ENCODE data around the gene DCUN1D3.

The DCUN1D3 gene

DNA sequence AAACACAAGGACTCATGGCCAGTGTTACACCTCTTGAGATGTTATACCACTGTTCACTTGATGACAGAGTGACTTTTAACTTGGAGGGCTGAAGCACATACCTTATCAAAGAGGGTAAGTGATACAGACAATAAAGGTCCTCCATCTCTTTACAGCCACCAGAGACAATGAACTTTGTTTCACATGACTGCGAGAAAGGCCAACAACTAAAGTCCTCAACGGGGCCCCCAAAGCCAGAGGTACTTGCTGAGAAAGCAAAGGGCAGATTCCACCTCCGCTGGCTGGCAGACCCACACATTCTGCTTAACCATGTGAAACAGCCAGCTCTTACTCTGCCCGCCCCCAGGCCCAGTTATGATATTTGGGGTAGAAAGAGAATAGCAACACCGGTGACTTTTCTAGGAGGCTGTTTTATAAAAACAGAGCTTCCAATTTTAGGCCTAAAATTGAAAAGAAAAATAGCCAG lies 21.4 kb downstream of the DCUN1D3 start:
- no peaks in the 10 kb centered on the region for H3K27me3 ChIP-seq (ENCODE audit: control insufficient read depth, insufficient read depth, low read length)
- H3K36me3 ChIP-seq (ENCODE audit: control insufficient read depth, insufficient read depth, low read length): no peaks in the 10 kb centered on the region
- H3K27ac ChIP-seq (ENCODE audit: low read depth, low read length): no peak overlapping the region
- H3K4me1 ChIP-seq (ENCODE audit: control insufficient read depth, insufficient read depth, low read length): peaks cover 21% of the 10 kb centered on the region
- no peak overlapping the region for H3K9ac ChIP-seq (ENCODE audit: low read length)
- H3K4me3 ChIP-seq (ENCODE audit: low read length): no peak overlapping the region

DNA sequence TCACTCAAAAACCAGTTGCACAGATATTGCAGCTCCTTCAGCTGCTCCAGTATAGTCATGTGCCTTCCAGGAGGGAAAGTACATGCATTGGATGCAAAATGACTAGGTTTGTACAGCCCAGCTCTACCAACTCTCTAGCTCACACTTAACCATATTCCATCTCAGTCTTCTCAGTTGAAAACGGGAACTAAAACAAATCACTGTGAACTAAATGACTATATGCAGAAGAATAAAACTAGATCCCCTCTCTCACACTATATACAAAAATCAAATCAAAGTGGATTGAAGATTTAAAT lies 24.9 kb downstream of the DCUN1D3 start:
- no peak overlapping the region for H3K4me3 ChIP-seq (ENCODE audit: low read length)
- no peak overlapping the region for H3K27ac ChIP-seq (ENCODE audit: low read depth, low read length)
- H3K27me3 ChIP-seq (ENCODE audit: control insufficient read depth, insufficient read depth, low read length): no peaks in the 10 kb centered on the region
- no peak overlapping the region for H3K9ac ChIP-seq (ENCODE audit: low read length)
- H3K4me1 ChIP-seq (ENCODE audit: control insufficient read depth, insufficient read depth, low read length): peaks cover 20% of the 10 kb centered on the region
- H3K36me3 ChIP-seq (ENCODE audit: control insufficient read depth, insufficient read depth, low read length): no peaks in the 10 kb centered on the region

- H3K27ac ChIP-seq (ENCODE audit: low read depth, low read length): no peak overlapping the region
- H3K4me1 ChIP-seq (ENCODE audit: control insufficient read depth, insufficient read depth, low read length): peaks cover 15% of the 10 kb centered on the region
- H3K4me3 ChIP-seq (ENCODE audit: low read length): no peak overlapping the region
- no peak overlapping the region for H3K9ac ChIP-seq (ENCODE audit: low read length)
- no peaks in the 10 kb centered on the region for H3K27me3 ChIP-seq (ENCODE audit: control insufficient read depth, insufficient read depth, low read length)
- no peaks in the 10 kb centered on the region for H3K36me3 ChIP-seq (ENCODE audit: control insufficient read depth, insufficient read depth, low read length)
These were observed 26.0 kb downstream of the DCUN1D3 start for GRCh38 chr16:20874088-20874581.

- H3K36me3 ChIP-seq (ENCODE audit: control insufficient read depth, insufficient read depth, low read length): no peaks in the 10 kb centered on the region
- H3K4me1 ChIP-seq (ENCODE audit: control insufficient read depth, insufficient read depth, low read length): peaks cover 21% of the 10 kb centered on the region
- H3K4me3 ChIP-seq (ENCODE audit: low read length): no peak overlapping the region
- no peak overlapping the region for H3K9ac ChIP-seq (ENCODE audit: low read length)
- H3K27ac ChIP-seq (ENCODE audit: low read depth, low read length): no peak overlapping the region
- H3K27me3 ChIP-seq (ENCODE audit: control insufficient read depth, insufficient read depth, low read length): no peaks in the 10 kb centered on the region
These were observed 26.8 kb downstream of the DCUN1D3 start for GRCh38 chr16:20873331-20873730.

DNA sequence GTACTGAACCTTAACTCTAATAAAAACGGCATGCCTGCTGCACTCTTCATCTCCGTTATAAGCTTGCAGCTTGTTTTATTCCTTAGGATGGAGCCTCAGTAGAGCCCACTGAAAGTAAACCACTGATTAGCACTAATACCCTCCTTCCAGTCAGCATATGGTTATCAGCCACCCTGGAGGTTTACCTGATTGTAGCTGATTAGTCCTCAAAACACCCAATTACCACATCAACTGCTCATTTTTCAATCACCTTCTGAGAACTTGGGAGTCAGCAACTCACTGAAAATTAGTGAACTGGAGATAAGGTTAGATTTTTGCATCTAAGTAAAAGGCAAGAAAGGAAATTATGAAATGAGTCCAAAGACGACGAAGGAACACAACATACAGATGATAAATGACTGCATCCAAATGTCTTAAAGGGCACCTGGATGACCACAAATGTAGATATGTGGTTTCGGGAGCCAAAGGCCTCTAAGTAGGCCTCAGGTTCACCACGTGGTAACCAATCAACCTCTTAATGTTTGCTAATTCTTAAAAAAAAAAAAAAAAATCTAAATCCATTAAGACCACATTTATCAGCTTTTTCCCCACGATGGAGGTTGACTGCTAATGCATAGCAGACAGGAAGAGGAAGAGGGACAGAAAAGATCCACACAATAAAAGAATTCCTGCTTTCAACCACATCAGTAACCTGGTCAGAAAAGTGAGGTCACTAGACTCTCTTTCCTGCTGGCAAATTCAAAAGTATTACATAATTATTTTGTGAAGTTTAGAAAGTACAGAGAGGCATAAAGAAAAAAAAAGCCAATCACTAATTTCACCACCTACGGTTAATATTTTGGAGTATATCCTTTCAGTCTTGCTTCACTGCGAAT lies 28.0 kb downstream of the DCUN1D3 start:
- H3K27ac ChIP-seq (ENCODE audit: low read depth, low read length): no peak overlapping the region
- H3K27me3 ChIP-seq (ENCODE audit: control insufficient read depth, insufficient read depth, low read length): no peaks in the 10 kb centered on the region
- peaks cover 32% of the 10 kb centered on the region for H3K4me1 ChIP-seq (ENCODE audit: control insufficient read depth, insufficient read depth, low read length)

DNA sequence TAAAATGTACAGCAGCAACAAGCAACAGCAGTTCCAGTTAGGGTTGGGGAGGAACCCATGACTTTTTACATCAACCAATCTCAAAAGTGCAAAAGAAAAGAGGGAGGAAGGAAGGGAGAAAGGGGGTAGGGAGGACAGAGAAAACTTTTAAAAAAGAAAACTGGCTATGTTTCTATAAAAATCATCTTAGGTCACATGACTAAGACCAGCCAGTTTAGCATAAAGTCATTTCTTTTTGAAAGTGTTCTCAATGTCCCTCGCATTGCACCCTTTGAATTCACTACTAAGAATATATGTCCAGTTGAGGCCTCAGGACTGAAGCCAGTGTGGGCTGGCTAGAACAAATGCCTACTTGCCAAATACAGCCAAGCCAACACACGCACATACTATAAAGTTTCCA lies 28.9 kb downstream of the DCUN1D3 start:
- Histone ChIP-seq H3K27ac (ENCODE audit: low read depth, low read length) (no peak overlapping the region), H3K9ac (ENCODE audit: low read length) (no peak overlapping the region), H3K36me3 (ENCODE audit: control insufficient read depth, insufficient read depth, low read length) (no peaks in the 10 kb centered on the region), H3K4me3 (ENCODE audit: low read length) (no peak overlapping the region), H3K27me3 (ENCODE audit: control insufficient read depth, insufficient read depth, low read length) (no peaks in the 10 kb centered on the region), H3K4me1 (ENCODE audit: control insufficient read depth, insufficient read depth, low read length) (peaks cover 42% of the 10 kb centered on the region)

More for the DNA sequence above, 28.0 kb downstream of the DCUN1D3 start:
- no peaks in the 10 kb centered on the region for H3K36me3 ChIP-seq (ENCODE audit: control insufficient read depth, insufficient read depth, low read length)
- no peak overlapping the region for H3K4me3 ChIP-seq (ENCODE audit: low read length)
- no peak overlapping the region for H3K9ac ChIP-seq (ENCODE audit: low read length)

- Histone ChIP-seq H3K4me1 (ENCODE audit: control insufficient read depth, insufficient read depth, low read length) (peaks cover 51% of the 10 kb centered on the region), H3K4me3 (ENCODE audit: low read length) (no peak overlapping the region), H3K27ac (ENCODE audit: low read depth, low read length) (no peak overlapping the region), H3K36me3 (ENCODE audit: control insufficient read depth, insufficient read depth, low read length) (no peaks in the 10 kb centered on the region), H3K9ac (ENCODE audit: low read length) (no peak overlapping the region), H3K27me3 (ENCODE audit: control insufficient read depth, insufficient read depth, low read length) (no peaks in the 10 kb centered on the region)
These were observed 29.9 kb downstream of the DCUN1D3 start for GRCh38 chr16:20870122-20870820.

- no peaks in the 10 kb centered on the region for H3K36me3 ChIP-seq (ENCODE audit: control insufficient read depth, insufficient read depth, low read length)
These were observed 31.3 kb downstream of the DCUN1D3 start for GRCh38 chr16:20868890-20869289.

DNA sequence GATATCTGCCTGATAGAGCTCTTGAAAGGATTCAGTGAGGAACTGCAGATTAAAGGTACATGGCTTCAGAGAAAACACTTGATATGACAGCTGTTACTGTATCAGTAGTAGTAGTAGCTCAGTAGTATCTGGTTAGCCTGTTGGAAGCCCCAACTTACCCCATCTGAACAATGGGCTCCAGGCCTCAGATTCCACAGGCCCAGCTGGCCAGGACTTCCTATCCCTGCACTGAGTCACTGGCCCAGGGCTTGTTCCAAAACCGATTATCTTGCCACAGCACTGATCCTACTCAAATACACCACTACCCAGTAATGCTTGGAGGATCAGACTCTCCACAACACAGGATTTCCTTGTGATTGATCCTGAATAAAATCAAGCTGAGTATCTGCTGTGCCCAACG lies 32.6 kb downstream of the DCUN1D3 start:
- Histone ChIP-seq H3K27ac (ENCODE audit: low read depth, low read length) (peak overlapping the region; percentile 53), H3K27me3 (ENCODE audit: control insufficient read depth, insufficient read depth, low read length) (no peaks in the 10 kb centered on the region), H3K4me1 (ENCODE audit: control insufficient read depth, insufficient read depth, low read length) (peaks cover 52% of the 10 kb centered on the region), H3K4me3 (ENCODE audit: low read length) (no peak overlapping the region), H3K36me3 (ENCODE audit: control insufficient read depth, insufficient read depth, low read length) (no peaks in the 10 kb centered on the region), H3K9ac (ENCODE audit: low read length) (no peak overlapping the region)

More at GRCh38 chr16:20868890-20869289, 31.3 kb downstream of the DCUN1D3 start:
- H3K27ac ChIP-seq (ENCODE audit: low read depth, low read length): peak overlapping the region; percentile 68
- no peak overlapping the region for H3K4me3 ChIP-seq (ENCODE audit: low read length)
- H3K27me3 ChIP-seq (ENCODE audit: control insufficient read depth, insufficient read depth, low read length): no peaks in the 10 kb centered on the region
- no peak overlapping the region for H3K9ac ChIP-seq (ENCODE audit: low read length)
- H3K4me1 ChIP-seq (ENCODE audit: control insufficient read depth, insufficient read depth, low read length): peaks cover 52% of the 10 kb centered on the region

DNA sequence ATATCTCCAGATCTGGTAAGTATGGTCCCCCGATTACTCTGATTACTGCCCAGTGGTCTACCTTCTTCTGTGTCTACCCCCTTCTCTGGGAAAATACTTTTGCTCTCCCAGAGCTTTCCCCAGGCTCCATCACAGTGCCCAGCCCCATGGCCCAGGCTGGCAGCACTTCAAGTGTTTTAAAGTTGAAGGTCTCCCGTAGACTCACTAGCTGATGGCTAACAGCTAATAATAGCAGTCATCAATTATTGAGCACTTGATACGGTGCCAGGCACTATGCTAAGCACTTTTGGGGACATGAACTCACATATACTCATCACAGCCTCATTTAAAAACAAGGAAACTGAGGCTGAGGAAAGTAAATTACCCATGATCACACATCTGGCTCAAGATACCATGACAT lies 33.4 kb downstream of the DCUN1D3 start:
- H3K36me3 ChIP-seq (ENCODE audit: control insufficient read depth, insufficient read depth, low read length): no peaks in the 10 kb centered on the region
- no peak overlapping the region for H3K9ac ChIP-seq (ENCODE audit: low read length)
- H3K4me1 ChIP-seq (ENCODE audit: control insufficient read depth, insufficient read depth, low read length): peaks cover 52% of the 10 kb centered on the region
- H3K27ac ChIP-seq (ENCODE audit: low read depth, low read length): peak overlapping the region; percentile 60
- no peaks in the 10 kb centered on the region for H3K27me3 ChIP-seq (ENCODE audit: control insufficient read depth, insufficient read depth, low read length)
- H3K4me3 ChIP-seq (ENCODE audit: low read length): no peak overlapping the region

GRCh38 chr16:20866145-20866772 lies 33.9 kb downstream of the DCUN1D3 start:
- Histone ChIP-seq H3K27ac (ENCODE audit: low read depth, low read length) (peak overlapping the region; percentile 60), H3K9ac (ENCODE audit: low read length) (no peak overlapping the region), H3K4me3 (ENCODE audit: low read length) (no peak overlapping the region), H3K36me3 (ENCODE audit: control insufficient read depth, insufficient read depth, low read length) (no peaks in the 10 kb centered on the region), H3K4me1 (ENCODE audit: control insufficient read depth, insufficient read depth, low read length) (peaks cover 52% of the 10 kb centered on the region), H3K27me3 (ENCODE audit: control insufficient read depth, insufficient read depth, low read length) (no peaks in the 10 kb centered on the region)

DNA sequence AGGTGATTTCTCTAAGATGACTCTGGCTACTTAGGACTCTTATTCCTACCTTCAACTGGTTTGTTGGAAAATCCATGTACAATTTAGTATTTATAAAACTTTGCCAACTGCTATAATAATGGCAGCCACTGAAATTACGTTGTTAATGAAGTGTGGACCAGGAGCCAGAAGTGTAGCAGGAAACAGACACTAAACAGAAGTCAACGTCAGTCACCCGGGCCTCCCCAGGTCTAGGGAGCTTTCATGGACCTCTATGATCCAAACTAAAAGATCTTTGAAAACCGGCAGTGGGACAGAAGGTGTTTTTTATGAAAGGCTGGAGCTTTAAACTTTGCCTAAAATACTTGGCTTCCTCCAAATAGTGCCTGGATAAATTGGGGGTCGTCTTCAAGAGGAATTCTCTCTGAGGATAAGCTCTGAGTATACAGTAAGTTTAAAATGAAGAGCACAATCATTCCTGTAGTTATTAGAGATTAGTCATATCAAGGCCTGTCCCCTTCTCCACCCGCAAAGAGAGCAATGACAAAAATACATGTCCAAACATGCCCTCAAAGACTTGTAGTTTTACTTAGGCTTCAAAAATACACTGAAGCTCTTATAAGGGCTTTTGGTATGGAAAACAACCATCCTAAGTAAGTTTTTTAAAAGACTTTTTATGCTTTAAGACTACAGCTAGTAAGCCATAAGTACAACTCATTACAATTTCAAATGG lies 34.6 kb downstream of the DCUN1D3 start:
- Histone ChIP-seq H3K4me1 (ENCODE audit: control insufficient read depth, insufficient read depth, low read length) (peaks cover 46% of the 10 kb centered on the region), H3K27me3 (ENCODE audit: control insufficient read depth, insufficient read depth, low read length) (no peaks in the 10 kb centered on the region), H3K9ac (ENCODE audit: low read length) (no peak overlapping the region), H3K27ac (ENCODE audit: low read depth, low read length) (peak overlapping the region; percentile 60), H3K36me3 (ENCODE audit: control insufficient read depth, insufficient read depth, low read length) (no peaks in the 10 kb centered on the region), H3K4me3 (ENCODE audit: low read length) (no peak overlapping the region)
